GM19438 (cell line): ENCODE data around the gene POLR3H.

Experiments used
- ATAC-seq: cut with Tn5 transposase; IDR thresholded peaks from one replicate; pipeline ENCODE4 v1.9.1; 2021; ENCODE audit warnings: low read depth; ENCODE audit not compliant: unreplicated experiment

The POLR3H gene

DNA sequence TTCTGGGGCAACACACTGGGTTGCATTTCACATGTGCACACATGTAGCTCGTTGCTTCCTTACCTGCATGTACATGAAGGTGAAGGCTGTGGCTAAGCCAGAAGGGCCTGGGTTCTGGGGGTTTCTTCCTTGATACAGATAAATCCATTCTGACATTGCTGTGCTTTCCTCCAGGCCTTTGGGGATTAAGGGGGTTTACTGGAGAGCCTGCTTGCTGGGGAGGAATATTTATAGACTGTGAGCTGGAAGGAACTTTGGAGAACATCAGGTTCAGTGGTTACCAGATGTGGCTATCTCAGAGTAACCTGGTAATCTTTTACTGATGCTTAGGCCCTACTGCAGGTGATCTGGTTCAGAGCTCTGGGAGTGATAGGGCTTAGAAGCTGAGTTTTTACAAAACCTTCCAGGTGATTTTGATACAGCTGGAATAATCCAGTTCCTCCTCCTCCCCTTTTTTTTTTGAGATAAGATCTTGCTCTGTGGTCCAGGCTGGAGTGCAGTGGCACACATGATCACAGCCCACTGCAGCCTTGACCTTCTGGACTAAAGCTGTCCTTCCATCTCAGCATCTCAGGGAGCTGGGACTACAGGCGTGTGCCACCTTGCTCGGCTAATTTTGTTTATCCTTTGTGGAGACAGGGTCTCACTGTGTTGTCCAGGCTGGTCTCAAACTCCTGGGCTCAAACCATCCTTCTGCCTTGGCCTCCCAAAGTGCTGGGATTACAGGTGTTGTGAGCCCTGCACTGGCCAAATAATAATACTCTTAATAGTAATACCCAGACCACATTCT is 55.5 kb downstream of the POLR3H start:
- ATAC-seq = no peak

DNA sequence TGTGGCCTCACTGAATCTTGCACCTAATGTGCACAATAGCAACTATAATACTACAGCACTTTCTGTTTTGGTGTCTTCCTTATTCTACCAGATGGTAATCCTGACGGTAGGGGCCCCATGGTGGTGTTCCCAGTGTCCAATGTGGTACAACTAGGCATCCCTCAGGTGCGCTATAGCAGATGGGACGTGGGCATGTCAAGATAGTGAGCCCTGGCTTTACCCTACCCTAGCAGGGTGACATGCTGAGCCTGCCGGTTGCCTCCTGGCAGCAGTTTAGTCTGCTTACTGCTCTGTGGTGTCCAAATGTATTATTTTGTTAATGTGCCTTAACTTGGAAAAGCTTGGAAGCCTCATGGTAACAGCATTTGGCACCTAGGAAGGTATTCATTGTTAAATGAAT is 56.2 kb downstream of the POLR3H start:
- ATAC-seq = no peak

DNA sequence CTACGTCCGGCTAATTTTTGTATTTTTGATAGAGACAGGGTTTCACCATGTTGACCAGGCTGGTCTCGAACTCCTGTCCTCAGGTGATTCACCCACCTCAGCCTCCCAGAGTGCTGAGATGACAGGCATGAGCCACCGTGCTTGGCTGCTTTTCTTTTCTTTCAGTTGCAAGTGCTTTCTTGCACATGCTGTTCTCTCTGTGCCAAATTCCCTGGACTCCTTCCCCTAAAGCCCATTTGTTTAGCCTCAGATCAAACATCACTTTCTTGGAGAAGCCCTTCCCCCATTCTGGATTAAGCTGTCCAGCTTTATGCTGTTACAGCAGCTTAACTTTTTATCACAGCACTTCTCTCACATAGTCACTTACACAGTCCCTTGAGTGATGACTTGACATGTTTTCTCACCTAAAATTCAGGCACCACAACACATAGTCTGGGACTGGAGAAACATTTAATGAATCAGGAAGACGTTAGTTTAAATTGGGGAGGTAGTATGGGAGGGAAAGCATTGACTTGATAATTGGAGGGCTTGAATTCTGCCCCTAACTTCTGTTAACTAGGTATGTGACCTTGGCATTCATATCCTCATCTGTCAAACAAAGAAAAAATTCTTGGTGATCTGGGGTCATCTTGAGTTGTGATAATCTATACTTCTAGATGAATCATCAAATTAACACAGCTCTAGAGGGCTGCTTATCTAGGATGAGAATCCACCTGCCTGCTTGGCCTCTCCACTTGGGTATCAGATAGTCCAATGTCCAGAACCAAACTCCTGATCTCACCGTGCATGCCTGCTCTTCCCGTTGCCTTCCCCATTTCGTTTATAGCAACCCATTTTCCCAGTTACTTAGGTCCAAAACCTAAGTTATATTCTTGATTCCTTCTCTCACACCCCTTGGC is 57.0 kb downstream of the POLR3H start:
- no peak for ATAC-seq

DNA sequence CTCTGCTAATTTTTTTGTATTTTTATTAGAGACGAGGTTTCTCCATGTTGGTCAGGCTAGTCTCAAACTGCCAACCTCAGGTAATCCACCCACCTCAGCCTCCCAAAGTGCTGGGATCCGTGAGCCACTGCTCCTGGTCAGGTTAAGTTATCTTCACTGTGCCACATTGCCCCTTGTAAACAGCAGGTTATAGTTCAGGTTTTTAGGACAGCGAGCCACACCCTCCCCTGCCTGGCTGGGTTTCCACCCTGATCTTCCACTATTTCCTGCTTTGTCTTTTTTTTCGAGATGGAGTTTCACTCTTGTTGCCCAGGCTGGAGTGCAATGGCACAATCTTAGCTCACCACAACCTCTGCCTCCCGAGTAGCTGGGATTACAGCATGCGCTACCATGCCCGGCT is 59.2 kb downstream of the POLR3H start:
- no peak for ATAC-seq

DNA sequence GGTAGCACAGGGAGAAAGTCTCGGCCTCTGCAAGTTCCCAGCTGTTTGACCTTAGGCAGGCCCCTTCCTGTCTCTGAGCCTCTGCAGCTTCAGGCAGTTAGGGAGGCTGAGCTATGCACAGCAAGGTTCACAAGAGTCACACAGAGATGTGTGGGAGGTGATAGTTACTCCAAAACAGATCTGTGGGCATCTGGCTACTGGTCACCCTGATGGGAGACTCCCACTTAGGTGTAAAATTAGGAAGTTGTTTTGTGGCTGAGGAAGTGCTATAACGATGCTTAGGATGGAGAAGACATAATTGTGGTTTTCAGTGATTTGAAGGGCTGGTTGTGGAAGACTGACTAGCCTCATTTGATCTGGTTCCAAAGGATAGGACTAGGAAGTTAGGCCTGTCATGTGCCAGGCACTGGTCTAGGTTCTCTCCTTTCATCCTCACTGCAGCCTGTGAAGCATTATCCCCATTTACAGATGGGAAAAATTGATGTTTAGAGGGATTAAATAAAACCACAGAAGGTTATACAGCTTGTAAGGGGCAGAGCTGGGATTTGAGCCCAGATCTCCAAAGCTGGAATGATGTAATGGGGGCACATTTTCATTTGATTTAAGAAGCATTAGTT is 61.8 kb downstream of the POLR3H start:
- ATAC-seq = no peak

DNA sequence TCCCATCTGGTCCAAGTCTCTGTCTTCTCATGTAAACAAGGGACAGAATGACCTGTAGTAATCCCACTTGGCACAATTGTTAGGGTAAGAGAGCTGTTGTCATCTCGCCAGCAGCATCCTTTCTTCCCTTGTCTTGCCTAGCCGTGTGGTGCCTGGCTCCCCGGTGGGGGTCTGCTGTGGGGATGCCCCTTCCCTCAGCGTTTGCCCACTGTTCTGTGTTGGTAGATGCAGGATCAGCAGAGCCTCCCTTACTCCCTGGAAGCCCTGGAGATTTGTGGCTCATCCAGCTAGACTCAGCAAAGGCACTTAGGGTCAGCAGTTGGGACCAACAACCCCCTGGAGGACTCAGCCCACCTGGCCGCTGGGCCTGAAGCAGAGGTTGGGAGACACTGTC is 62.3 kb downstream of the POLR3H start:
- no peak for ATAC-seq

DNA sequence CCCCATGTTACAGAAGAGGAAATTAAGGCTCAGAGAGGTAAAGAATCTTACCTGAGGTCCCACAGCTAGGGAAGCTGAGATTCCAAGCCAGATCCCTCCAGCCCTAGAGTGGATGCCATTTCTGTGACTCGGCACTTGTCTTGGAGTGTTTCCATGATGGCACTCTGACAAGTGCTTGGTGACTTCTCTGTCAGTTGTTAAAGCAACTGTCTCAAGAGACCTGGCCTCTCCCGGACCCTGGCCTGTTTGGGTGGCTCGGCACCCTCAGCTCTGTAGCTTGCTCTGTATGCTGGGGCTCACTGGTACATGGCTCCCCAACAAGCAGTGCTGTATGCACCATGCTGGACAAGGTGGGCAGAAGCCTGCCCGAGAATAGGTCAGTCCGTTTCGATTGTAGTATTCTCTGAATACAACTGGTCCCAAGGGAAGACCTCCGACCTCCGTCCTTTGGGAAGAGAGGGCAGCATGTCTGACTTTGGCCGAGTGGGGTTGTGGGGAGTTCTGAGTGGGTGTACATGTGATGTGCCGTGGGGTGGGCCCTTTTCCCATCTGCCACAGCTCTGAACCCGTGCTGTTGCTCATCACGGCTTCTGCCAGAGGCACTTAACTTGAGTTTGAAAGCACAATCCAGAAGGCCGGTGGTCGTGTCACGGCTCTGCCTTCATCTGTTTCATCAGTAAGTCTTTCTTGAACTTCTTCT is 63.0 kb downstream of the POLR3H start:
- no peak for ATAC-seq

DNA sequence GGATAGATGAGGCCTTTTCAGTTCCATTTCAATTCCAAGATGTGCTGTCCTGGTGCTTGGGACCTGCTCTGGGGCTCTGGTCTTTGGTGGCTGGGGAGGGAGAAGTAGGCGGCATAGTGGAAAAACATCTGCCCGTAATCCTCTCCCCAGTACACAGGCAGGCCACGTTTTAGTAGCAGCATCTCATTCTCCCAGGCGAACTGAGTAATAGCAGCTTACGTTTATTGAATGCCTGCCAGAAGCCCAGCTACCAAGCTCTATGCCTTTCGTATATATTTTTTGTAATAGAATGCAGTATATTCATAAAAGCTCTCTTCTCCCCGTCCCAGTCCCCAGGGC is 63.9 kb downstream of the POLR3H start:
- no peak for ATAC-seq

DNA sequence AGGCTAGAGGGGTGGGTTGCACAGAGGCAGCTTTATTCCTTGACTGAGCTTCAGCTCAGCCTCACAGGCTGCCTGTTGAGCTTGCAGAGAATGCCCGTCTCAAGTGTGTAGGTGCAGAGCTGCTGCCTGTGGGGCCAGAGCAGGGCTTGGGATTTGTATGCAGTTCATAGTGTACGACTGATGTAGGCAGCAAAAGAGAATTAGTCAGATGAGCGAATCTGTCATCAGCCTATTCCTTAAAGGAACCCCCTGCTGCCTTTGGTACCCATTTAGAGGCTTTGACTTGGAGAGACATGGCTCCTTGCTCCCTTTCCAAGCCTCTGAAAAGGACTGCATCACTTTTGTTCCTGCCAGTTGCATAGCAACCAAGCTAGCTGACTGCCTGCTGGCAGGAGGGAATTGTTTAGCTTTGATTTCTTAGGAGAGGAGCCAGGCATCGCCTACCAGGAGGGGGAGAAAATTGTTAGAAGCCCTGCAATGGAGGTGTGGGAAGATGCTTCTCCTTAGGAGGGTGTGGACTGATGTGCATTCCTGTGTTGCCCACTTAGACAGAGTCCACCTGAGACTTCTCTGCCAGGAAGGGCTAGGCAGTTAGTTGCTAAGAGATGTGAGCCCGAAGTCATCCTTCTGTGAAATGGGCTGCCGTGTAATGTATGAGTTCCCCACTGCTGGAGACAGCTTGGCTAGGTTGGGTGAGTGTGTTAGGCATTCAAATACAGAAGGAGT is 64.4 kb downstream of the POLR3H start:
- ATAC-seq = no peak

DNA sequence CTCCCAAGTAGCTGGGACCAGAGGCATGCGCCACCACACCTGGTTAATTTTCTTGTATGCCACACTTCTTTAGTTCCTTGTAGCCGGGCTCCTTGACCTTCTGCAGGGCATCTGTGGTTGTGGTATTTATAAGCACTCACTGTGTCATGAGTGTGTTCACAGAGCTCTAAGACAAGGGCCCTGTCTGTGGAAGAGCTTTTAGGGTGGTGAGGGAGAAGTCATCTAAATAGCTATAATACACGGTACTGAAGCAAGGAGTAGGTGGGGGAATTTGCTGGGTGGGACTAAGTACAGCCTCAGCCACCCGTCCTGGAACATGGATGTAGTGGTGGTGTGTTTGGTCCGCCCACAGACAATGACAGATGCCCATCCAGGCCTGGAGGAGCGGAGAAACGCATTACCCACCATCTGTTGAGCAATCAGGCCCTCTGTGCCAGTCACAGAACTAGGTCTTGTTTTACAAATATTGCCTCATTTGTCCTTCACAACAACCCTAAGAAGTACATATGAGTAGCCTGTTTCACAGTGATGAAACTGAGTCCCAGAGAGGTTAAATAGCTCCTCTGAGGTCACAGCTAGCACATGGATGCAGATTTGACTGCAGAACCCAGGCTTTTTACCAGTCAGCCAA is 65.3 kb downstream of the POLR3H start:
- no peak for ATAC-seq

DNA sequence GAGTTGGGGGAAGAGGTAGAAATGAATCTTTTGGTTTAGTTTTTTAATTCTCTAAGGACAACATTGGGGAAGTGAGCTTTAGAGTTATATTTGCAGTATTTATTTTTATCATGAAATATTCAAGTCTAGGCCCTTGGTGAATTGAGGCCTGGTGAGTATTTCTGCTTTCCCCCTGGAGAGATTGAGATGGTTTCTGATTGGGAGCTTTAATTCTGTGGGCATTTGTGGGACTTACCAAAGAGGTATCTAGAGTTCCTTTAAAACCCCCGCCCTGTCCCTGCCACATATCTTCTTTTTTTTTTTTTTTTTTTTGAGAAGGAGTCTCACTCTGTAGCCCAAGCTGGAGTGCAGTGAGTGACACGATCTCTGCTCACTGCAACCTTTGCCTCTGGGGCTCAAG is 65.8 kb downstream of the POLR3H start:
- no peak for ATAC-seq
